Endothelial cell of umbilical vein (primary cell): Measurements from ENCODE around the gene MYO16. TPM values are rescaled to one million over a fixed set of nuclear protein-coding genes. Genes with fewer than 3 reads are reported as not detected.

Experiments
- BruUV-seq: library from RNA; stranded (reverse); fragments of 400-500 nt; replicated peaks from 2 replicates; lab custom pipeline; 2021; lab: Mats Ljungman, UMichigan
- CTCF ChIA-PET: fragments of 300-600, 350-600 bp; sonication (Branson Sonifier 250); formaldehyde crosslinking; loops from one replicate; lab custom pipeline; 2021; ENCODE audit warnings: antibody characterized with exemption, inconsistent platforms; lab: Charles Lee
- POLR2A ChIA-PET: fragments of 300-600, 350-600 bp; sonication (Branson Sonifier 250); formaldehyde crosslinking; loops from one replicate; lab custom pipeline; 2021; ENCODE audit warnings: antibody characterized with exemption, inconsistent platforms; lab: Charles Lee
- DNase-seq: peaks from one replicate; pipeline ENCODE4 v3.0.0-alpha.2; 2011; ENCODE audit warnings: low read depth, low spot score
- FAIRE-seq: peaks from 2 replicates; lab custom pipeline; 2011; peaks lifted over from hg19 to GRCh38; lab: Jason Lieb, UNC
- H2AFZ ChIP-seq: 2 replicates; pipeline ENCODE4 v1.6.0; 2012; ENCODE audit warnings: low read depth, low read length, control low read depth, inconsistent platforms
- H3K27ac ChIP-seq: 2 replicates; pipeline ENCODE4 v1.5.1; 2011; ENCODE audit warnings: low read depth, mild to moderate bottlenecking, control low read depth, low read length, moderate library complexity; ENCODE audit not compliant: insufficient read depth
- H3K27me3 ChIP-seq, 2 experiments: 2 replicates each; pipeline versions ENCODE4 v1.6.0 to v1.6.1; 2011; ENCODE audit warnings: low read length in 2 of 2, mixed read lengths in 1 of 2; ENCODE audit not compliant: control insufficient read depth in 2 of 2, insufficient read depth in 2 of 2
- H3K36me3 ChIP-seq, 2 experiments: 2 replicates in 1 of 2; 3 replicates in 1 of 2; pipeline ENCODE4 v1.5.1; 2011; ENCODE audit warnings: low read length in 2 of 2, mild to moderate bottlenecking in 1 of 2, moderate library complexity in 1 of 2; ENCODE audit not compliant: control insufficient read depth in 2 of 2, insufficient read depth in 2 of 2; ENCODE audit errors: extremely low read depth in 1 of 2
- H3K4me1 ChIP-seq: 3 replicates; pipeline ENCODE4 v1.5.1; 2011; ENCODE audit warnings: mild to moderate bottlenecking, low read length; ENCODE audit not compliant: control insufficient read depth, insufficient read depth; ENCODE audit errors: extremely low read depth
- H3K4me2 ChIP-seq: 2 replicates; pipeline ENCODE4 v1.6.1; 2011; ENCODE audit warnings: low read length, control low read depth, mixed read lengths; ENCODE audit not compliant: insufficient read depth
- H3K4me3 ChIP-seq, 3 experiments: fragments of 200-600 bp in 1 of 3; sonication (generic), shearing (Covaris generic) in 1 of 3; replicated peaks in 1 of 3; 2 replicates each; pipeline ENCODE4 v1.5.1; 2011 to 2016; ENCODE audit warnings: control low read depth in 3 of 3, low read length in 3 of 3, mild to moderate bottlenecking in 2 of 3, inconsistent platforms in 1 of 3, low read depth in 1 of 3, moderate library complexity in 1 of 3; ENCODE audit not compliant: insufficient read depth in 1 of 3
- H3K79me2 ChIP-seq: 2 replicates; pipeline ENCODE4 v1.6.0; 2012; ENCODE audit warnings: low read length, inconsistent platforms; ENCODE audit not compliant: control insufficient read depth, insufficient read depth
- H3K9ac ChIP-seq: replicated peaks from 2 replicates; pipeline ENCODE3; 2011; ENCODE audit warnings: low read length, control low read depth; ENCODE audit not compliant: insufficient read depth; ENCODE audit errors: extremely low read depth
- H3K9me1 ChIP-seq: replicated peaks from 3 replicates; pipeline ENCODE4 v1.6.0; 2011; ENCODE audit warnings: mild to moderate bottlenecking, low read length; ENCODE audit not compliant: control insufficient read depth, insufficient read depth; ENCODE audit errors: extremely low read depth
- H3K9me3 ChIP-seq: replicated peaks from 2 replicates; pipeline ENCODE4 v1.5.1; 2012; ENCODE audit warnings: low read length, inconsistent platforms; ENCODE audit not compliant: control insufficient read depth, insufficient read depth
- H4K20me1 ChIP-seq: replicated peaks from 2 replicates; pipeline ENCODE3; 2011; ENCODE audit warnings: mild to moderate bottlenecking, low read length; ENCODE audit not compliant: control insufficient read depth, insufficient read depth; ENCODE audit errors: extremely low read depth
- CTCF ChIP-seq, 2 donors: IDR thresholded peaks; 1 replicate in 1 of 2; 2 replicates in 1 of 2; pipeline ENCODE4 v1.5.1; 2011; ENCODE audit warnings: low read length in 2 of 2, mild to moderate bottlenecking in 2 of 2, moderate library complexity in 2 of 2, control low read depth in 1 of 2, inconsistent platforms in 1 of 2, low read depth in 1 of 2; ENCODE audit not compliant: insufficient read depth in 1 of 2; ENCODE audit errors: extremely low read depth in 1 of 2
- EZH2 ChIP-seq: IDR thresholded peaks from 2 replicates; pipeline ENCODE4 v1.6.1; 2012; ENCODE audit warnings: borderline replicate concordance, low read depth, mild to moderate bottlenecking, moderate library complexity, low read length, inconsistent platforms; ENCODE audit not compliant: severe bottlenecking
- FOS ChIP-seq: IDR thresholded peaks from 2 replicates; pipeline ENCODE4 v1.6.1; 2011; ENCODE audit warnings: mild to moderate bottlenecking, low read length, moderate library complexity, borderline replicate concordance; ENCODE audit not compliant: insufficient read depth
- GATA2 ChIP-seq: IDR thresholded peaks from 2 replicates; pipeline ENCODE4 v1.7.0; 2011; ENCODE audit warnings: low read depth, mild to moderate bottlenecking, moderate library complexity, mixed read lengths, low read length; ENCODE audit not compliant: insufficient read length, insufficient read depth
- JUN ChIP-seq: IDR thresholded peaks from 2 replicates; pipeline ENCODE4 v1.6.1; 2011; ENCODE audit warnings: borderline replicate concordance, low read depth; ENCODE audit not compliant: insufficient read length, insufficient read depth
- MAX ChIP-seq: IDR thresholded peaks from 2 replicates; pipeline ENCODE4 v1.6.1; 2011; ENCODE audit not compliant: insufficient read depth, insufficient read length
- MYC ChIP-seq: IDR thresholded peaks from one replicate; pipeline ENCODE4 v1.6.1; 2011; ENCODE audit warnings: mild to moderate bottlenecking, low read depth, low read length
- POLR2A ChIP-seq: IDR thresholded peaks from 2 replicates; pipeline ENCODE4 v1.6.1; 2012; ENCODE audit warnings: low read depth, mild to moderate bottlenecking, control low read depth, low read length
- POLR2AphosphoS5 ChIP-seq: IDR thresholded peaks from 2 replicates; pipeline ENCODE4 v1.6.1; 2012; ENCODE audit warnings: low read depth, mild to moderate bottlenecking, control low read depth, low read length, moderate library complexity; ENCODE audit not compliant: insufficient read depth
- dilution Hi-C: fragments of 300-500 bp; cut with MboI; formaldehyde crosslinking; loops from one replicate; pipeline ENCODE4 v1.15.0; 2019; ENCODE audit warnings: low sequenced_read_pairs; ENCODE audit not compliant: extremely low pct_ligation_motif_present
- intact Hi-C: fragments of 100-400 bp; cut with micrococcal nuclease; formaldehyde crosslinking; loops from one replicate; pipeline ENCODE4 v1.10.0; 2022
- polyA plus RNA-seq, 4 experiments: library from polyadenylated mRNA; depleted of rRNA in 3 of 4; stranded (reverse) in 3 of 4; unstranded in 1 of 4; fragments of >200 nt; gene quantifications; 2 replicates each; pipeline versions ENCODE4 v1.2.1 to v1.2.3, GENCODE V29; 2011 to 2012; ENCODE audit warnings: missing spikeins in 1 of 4
- total RNA-seq: library from RNA; stranded (reverse); gene quantifications from 2 replicates; pipeline ENCODE4 v1.2.3, GENCODE V29; 2021

The MYO16 gene
- total and polyA plus RNA-seq, 2 donors (not counting 3 experiments of a cell fraction or from before 2014, with no cell fraction given), result 0.03 to 0.04 TPM

- ChIA-PET CTCF (no interaction called here), POLR2A (no interaction called here)
- intact Hi-C loops, result no loop called here
- no TSS peak for BruUV-seq
- H3K9me3 ChIP-seq, result no peaks in the 10 kb centered on the region
- H3K79me2 ChIP-seq, result no peaks in the 10 kb centered on the region
- no peak for FAIRE-seq
- no peaks in the 10 kb centered on the region for H4K20me1 ChIP-seq
- no peak for TF ChIP-seq CTCF (IDR thresholded peaks at IDR 0.05; ENCODE audit: extremely low read depth in 1 of 2, insufficient read depth in 1 of 2, low read depth in 1 of 2, low read length in 2 of 2)
- no peak for TF ChIP-seq MAX
- no peak for TF ChIP-seq POLR2A
- no peak for TF ChIP-seq GATA2
- no peak for TF ChIP-seq EZH2
- TF ChIP-seq JUN, result no peak
- TF ChIP-seq POLR2AphosphoS5, result no peak
- TF ChIP-seq MYC, result no peak
- no peak for TF ChIP-seq FOS
- H3K27me3 ChIP-seq, result peaks cover 5 to 19% of the 10 kb centered on the region in 2 experiments
- H3K4me1 ChIP-seq, result no peaks in the 10 kb centered on the region
- no peak overlapping the region for H3K27ac ChIP-seq
- no peak for DNase-seq
- H3K36me3 ChIP-seq, result no peaks in the 10 kb centered on the region
- H3K9me1 ChIP-seq, result no peaks in the 10 kb centered on the region
- H3K4me2 ChIP-seq, result no peak overlapping the region
- no peak overlapping the region for H3K4me3 ChIP-seq
- H3K9ac ChIP-seq, result no peak overlapping the region
- H2AFZ ChIP-seq, result no peak overlapping the region
- dilution Hi-C loops, result no loop called here
Observed at GRCh38 chr13:108932196-108932595, 302.8 kb downstream of the MYO16 start.
